HG02970 (cell line): Measurements from ENCODE around the gene SNX15.
"Not testable (repeated sequence)": the region's sequence is repeated elsewhere in the genome, so short reads cannot be mapped to it uniquely, and the experiment has no call there.

Source experiments
- ATAC-seq: cut with Tn5 transposase; IDR thresholded peaks from one replicate; pipeline ENCODE4 v1.9.1; 2021; ENCODE audit warnings: mild to moderate bottlenecking, moderate library complexity, moderate number of reproducible peaks; ENCODE audit not compliant: unreplicated experiment, low FRiP score

SNX15 gene, protein sequence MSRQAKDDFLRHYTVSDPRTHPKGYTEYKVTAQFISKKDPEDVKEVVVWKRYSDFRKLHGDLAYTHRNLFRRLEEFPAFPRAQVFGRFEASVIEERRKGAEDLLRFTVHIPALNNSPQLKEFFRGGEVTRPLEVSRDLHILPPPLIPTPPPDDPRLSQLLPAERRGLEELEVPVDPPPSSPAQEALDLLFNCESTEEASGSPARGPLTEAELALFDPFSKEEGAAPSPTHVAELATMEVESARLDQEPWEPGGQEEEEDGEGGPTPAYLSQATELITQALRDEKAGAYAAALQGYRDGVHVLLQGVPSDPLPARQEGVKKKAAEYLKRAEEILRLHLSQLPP

GRCh38 chr11:65027213-65028067 is at the start of gene SNX15:
SNX15 (plus strand) TSS chr11:65027439; CDS start chr11:65027538, 99 bp downstream.
- ATAC-seq = peak; percentile 84

- not testable (repeated sequence) for ATAC-seq
These were observed 43.9 kb upstream of the SNX15 start for GRCh38 chr11:64983339-64983738.

- no peak for ATAC-seq
These were observed 39.0 kb upstream of the SNX15 start for GRCh38 chr11:64987998-64988854.

DNA sequence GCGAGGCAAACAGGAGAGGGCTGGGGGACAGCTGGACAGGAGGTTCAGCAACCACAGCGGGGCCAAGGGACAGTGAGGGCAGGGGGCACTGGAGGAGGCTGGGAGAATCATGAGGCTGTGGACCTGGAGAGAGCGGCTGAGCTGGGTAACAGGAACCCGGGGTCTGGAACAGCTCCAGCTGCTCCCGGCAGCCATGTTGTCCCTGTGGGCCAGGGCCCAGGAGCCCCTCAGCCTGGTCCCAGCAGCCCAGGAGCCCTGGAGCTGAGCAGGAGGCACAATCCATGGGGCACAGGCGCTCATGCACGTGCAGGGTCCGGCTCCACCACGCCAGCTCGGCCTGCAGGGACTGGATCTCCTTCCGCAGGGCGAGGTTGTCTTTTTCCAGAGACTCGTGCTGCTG is 37.8 kb upstream of the SNX15 start:
- ATAC-seq = no peak

DNA sequence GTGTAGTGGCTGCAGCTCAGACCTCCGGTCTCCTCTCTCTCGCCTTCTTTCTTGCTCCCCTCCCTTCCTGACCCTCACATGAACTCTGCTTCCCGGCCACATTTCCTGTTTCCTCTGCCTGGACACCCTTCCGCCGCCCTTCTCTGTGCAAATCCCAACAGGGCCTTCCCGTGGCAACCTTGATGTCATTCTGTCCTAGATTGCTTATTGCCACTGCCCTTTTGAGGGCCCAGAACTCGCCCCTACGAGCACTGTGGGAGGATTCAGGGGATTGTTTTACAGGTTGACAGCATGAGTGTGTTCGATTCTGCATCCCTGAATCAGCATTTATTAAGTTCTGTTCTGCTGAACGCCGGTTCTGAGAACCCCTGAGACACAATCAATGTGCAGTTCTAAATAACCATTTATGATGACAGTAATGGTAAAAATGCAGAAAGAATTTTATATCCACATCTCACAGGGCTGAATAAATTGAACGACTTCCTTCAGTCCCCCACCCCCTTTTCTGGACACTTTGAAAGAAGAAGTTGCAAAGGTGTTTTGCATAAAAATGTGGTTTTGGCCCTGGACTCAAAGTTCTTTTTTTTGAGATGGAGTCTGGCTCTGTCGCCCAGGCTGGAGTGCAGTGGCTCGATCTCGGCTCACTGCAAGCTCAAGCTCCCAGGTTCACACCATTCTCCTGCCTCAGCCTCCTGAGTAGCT is 36.9 kb upstream of the SNX15 start:
- no peak for ATAC-seq

GRCh38 chr11:64994318-64994717 is 32.9 kb upstream of the SNX15 start:
- no peak for ATAC-seq

DNA sequence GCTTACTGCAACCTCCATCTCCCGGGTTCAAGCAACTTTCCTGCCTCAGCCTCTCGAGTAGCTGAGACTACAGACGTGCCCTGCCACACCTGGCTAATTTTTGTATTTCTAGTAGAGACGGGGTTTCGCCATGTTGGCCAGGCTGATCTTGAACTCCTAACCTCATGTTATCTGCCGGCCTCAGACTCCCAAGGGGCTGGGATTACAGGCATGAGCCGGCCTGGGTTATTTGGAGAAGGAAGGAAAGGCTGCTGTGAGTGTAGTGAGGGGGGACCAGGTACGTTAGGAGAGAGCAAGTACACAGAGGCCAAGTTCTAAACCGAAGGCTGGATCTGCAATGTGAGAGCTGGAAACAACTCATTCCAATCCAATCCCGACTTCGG is 30.9 kb upstream of the SNX15 start:
- no peak for ATAC-seq

- ATAC-seq = no peak
These were observed 30.4 kb upstream of the SNX15 start, which contains the start of gene BATF2 for GRCh38 chr11:64996710-64997380. BATF2 (minus strand) TSS chr11:64996971; CDS start chr11:64996914, 57 bp downstream.

DNA sequence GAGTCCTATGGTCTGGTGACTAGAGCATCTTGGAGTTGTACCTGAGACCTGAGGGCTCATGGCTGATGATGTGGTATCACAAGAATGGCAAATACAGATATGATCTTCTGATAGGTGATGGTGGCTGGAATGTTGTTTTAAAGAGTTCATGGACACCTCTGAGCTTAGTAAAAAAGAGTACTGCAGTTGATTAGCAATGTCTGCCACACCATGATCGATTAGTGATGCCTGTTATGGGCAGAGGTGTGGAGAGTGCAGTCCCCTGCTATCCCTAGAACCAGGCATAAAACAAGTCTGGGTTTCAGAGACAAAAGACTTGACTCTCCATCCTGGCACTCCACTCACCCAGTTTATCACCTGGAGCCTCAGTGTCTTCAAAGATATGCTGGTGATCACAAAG is 29.1 kb upstream of the SNX15 start:
- ATAC-seq = no peak

DNA sequence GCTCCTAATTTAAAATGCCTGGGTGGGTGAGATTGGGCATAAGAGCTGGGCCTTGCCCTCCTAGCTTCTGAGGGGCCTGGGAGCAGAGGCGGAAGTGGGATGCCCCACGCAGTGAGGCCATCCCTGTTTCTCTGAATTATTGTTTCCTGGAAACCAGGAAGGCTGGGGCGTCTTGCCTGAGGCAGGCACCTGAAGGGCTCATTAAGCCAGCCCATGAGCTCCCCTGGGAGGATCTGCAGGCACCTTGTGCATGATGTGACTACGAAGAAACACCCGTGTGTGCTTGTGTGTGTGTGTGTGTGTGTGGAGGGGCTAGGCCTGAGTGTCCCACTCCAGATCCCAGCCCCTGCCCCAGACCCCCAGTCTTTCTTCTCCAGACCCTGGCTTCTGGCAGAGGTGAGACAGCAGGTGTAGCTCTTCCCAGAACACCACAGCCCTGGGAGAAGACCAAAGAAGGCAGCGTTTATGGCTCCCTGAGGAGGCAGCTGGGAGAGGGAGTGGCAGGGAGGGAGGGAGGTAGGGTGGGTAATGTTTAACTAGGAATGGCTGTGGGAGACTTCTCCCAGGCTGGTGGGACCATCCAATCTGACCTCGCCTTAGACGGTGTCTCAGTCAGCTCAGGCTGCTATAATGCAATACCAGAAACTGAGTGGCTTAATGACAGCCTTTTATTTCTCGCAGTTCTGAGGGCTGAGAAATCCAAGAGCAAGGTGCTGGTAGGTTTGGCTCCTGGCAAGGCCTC is 28.4 kb upstream of the SNX15 start:
- ATAC-seq = no peak

GRCh38 chr11:64999478-64999877 is 27.8 kb upstream of the SNX15 start:
- ATAC-seq = no peak

DNA sequence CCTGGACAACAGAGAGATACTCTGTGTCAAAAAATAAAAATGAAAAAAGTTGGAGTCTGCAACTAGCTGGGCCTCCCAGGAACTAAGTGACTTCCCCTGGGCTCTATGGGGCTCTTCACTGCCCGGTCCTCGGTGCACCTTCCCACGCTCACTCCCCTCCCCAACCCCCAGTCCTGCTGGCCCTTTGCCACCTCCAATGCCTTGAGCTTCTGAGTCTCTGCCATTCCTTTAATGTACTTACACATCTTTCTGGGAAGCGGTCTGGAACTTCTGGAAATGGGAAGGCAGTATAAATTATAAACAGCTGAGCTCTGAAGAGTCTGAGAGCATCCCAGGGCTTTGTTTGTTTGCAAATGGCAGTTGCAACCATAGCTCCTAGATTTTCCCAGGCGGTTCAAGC is 24.5 kb upstream of the SNX15 start:
- no peak for ATAC-seq

- ATAC-seq = no peak
These were observed 24.0 kb upstream of the SNX15 start for GRCh38 chr11:65003282-65003681.

GRCh38 chr11:65003968-65004367 is 23.3 kb upstream of the SNX15 start:
- ATAC-seq = not testable (repeated sequence)

GRCh38 chr11:65008016-65008415 is 19.2 kb upstream of the SNX15 start:
- no peak for ATAC-seq

DNA sequence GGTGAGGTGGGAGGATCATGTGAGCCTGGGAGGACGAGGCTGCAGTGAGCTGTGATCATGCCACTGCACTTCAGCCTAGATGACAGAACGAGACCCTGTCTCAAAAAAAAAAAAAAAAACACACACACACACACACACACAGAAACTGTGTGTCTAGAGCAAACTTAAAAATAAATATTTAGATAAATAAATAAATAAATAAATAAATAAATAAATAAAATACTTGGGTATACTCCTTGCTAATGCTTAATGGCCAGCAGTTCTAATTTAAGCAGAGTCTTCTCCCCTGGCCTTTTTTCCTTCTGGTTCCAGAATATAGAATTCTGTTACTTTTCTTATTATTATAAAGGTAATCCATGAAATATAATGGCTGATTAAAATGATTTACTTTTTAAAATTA is 18.4 kb upstream of the SNX15 start:
- no peak for ATAC-seq

DNA sequence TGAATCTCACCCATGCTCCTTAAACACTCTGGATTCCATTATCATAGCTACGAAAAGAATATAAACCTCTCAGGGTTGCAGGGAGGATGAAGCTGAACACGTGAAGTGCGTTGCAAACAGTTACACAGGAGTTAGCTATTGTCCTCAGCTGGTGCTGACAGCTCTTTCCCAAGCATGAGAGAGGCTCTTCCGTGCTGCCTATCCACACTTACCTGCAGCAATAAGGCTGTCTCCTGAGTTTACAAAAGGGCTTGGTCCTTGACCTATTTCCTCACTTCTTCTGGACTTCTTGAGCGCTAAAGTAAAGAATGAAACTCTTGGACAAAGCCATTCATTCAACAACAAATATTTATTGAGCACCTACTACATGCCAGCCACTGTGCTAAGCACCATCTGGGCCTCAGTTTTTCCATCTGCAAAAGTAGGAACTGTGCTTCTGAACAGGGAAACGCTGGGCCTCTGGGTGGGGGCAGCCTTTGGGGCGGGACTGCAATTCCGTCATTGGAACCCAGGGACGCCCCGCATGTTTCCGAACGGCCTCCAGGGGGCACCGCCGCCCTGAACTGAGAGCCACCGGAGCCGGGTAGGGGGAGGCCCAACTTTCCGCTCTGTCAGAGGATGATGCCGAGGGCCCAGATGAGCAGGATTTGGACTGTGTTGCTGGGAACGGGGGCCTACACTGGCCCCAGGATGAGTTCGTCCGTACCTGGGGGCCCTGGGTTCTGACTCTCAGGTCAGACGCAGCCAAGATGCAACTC is 13.9 kb upstream of the SNX15 start:
- peak; percentile 67 for ATAC-seq
